Fibroblast of the conjunctiva (primary cell): ENCODE data around the gene ANKRD13B.

ENCODE experiments used
- DNase-seq: peaks from one replicate; pipeline ENCODE4 v3.0.0-alpha.2; 2010; ENCODE audit warnings: low read depth

Gene ANKRD13B

GRCh38 chr17:29581583-29582253, 11.2 kb upstream of the ANKRD13B start:
- no peak for DNase-seq

GRCh38 chr17:29582254-29582765, 10.6 kb upstream of the ANKRD13B start:
- DNase-seq, result no peak

- no peak for DNase-seq
Observed at GRCh38 chr17:29582772-29583171, 10.2 kb upstream of the ANKRD13B start.

GRCh38 chr17:29583324-29584248, 9.3 kb upstream of the ANKRD13B start:
- no peak for DNase-seq

- DNase-seq, result no peak
Observed at GRCh38 chr17:29584452-29585079, 8.4 kb upstream of the ANKRD13B start.

- no peak for DNase-seq
Observed at GRCh38 chr17:29585080-29585751, 7.7 kb upstream of the ANKRD13B start.

GRCh38 chr17:29586676-29587469, 6.1 kb upstream of the ANKRD13B start:
- DNase-seq, result no peak

- DNase-seq, result no peak
Observed at GRCh38 chr17:29587591-29587990, 5.3 kb upstream of the ANKRD13B start.

GRCh38 chr17:29588017-29588561, 4.8 kb upstream of the ANKRD13B start:
- DNase-seq, result no peak

- DNase-seq, result no peak
Observed at GRCh38 chr17:29588562-29589411, 4.1 kb upstream of the ANKRD13B start.

GRCh38 chr17:29589524-29590410, 3.2 kb upstream of the ANKRD13B start, which contains the start of gene GIT1:
GIT1 (minus strand) TSS chr17:29589648; CDS start chr17:29589378, 270 bp downstream.
- DNase-seq, result peak; percentile 65

- DNase-seq, result no peak
Observed at GRCh38 chr17:29590411-29591145, 2.4 kb upstream of the ANKRD13B start.

- DNase-seq, result no peak
Observed at GRCh38 chr17:29591146-29591736, 1.7 kb upstream of the ANKRD13B start.

GRCh38 chr17:29591737-29592608, 959 bp upstream of the ANKRD13B start:
- peak; percentile 69 for DNase-seq

- DNase-seq, result no peak
Observed at GRCh38 chr17:29593591-29594518, 923 bp downstream of the ANKRD13B start.
